HuH-7.5 (cell line): ENCODE results near the gene RBM20.
"Not testable (repeated sequence)": the region's sequence is repeated elsewhere in the genome, so short reads cannot be mapped to it uniquely, and the experiment has no call there.

ENCODE experiments used
- DNase-seq: peaks from one replicate; pipeline ENCODE4 v3.0.0; 2011; ENCODE audit warnings: low spot score

RBM20 gene

GRCh38 chr10:110705596-110705995 is 61.5 kb downstream of the RBM20 start:
- not testable (repeated sequence) for DNase-seq

- no peak for DNase-seq
These were observed 62.6 kb downstream of the RBM20 start for GRCh38 chr10:110706690-110707098.

- no peak for DNase-seq
These were observed 64.8 kb downstream of the RBM20 start for GRCh38 chr10:110708776-110709443.

- no peak for DNase-seq
These were observed 65.3 kb downstream of the RBM20 start for GRCh38 chr10:110709444-110709828.

- DNase-seq = no peak
These were observed 65.9 kb downstream of the RBM20 start for GRCh38 chr10:110709964-110710587.

- DNase-seq = no peak
These were observed 66.5 kb downstream of the RBM20 start for GRCh38 chr10:110710621-110711020.

- DNase-seq = no peak
These were observed 67.2 kb downstream of the RBM20 start for GRCh38 chr10:110711382-110711781.

- DNase-seq = no peak
These were observed 70.2 kb downstream of the RBM20 start for GRCh38 chr10:110714356-110714755.

- DNase-seq = no peak
These were observed 73.8 kb downstream of the RBM20 start for GRCh38 chr10:110717781-110718589.

- no peak for DNase-seq
These were observed 77.4 kb downstream of the RBM20 start for GRCh38 chr10:110721406-110722038.

GRCh38 chr10:110723224-110723891 is 79.2 kb downstream of the RBM20 start:
- DNase-seq = no peak

GRCh38 chr10:110724116-110724921 is 80.2 kb downstream of the RBM20 start:
- DNase-seq = no peak

GRCh38 chr10:110724937-110725336 is 80.8 kb downstream of the RBM20 start:
- no peak for DNase-seq

- no peak for DNase-seq
These were observed 81.9 kb downstream of the RBM20 start for GRCh38 chr10:110725801-110726630.

GRCh38 chr10:110727785-110728184 is 83.6 kb downstream of the RBM20 start:
- not testable (repeated sequence) for DNase-seq

GRCh38 chr10:110730345-110731050 is 86.4 kb downstream of the RBM20 start:
- DNase-seq = no peak

- no peak for DNase-seq
These were observed 89.2 kb downstream of the RBM20 start for GRCh38 chr10:110733218-110733952.

GRCh38 chr10:110735620-110736027 is 91.5 kb downstream of the RBM20 start:
- no peak for DNase-seq
